Fibroblast of skin of back (primary cell): Measurements from ENCODE around the gene CALML3. TPM values are rescaled to one million over a fixed set of nuclear protein-coding genes. Genes with fewer than 3 reads are reported as not detected.
"Not testable (repeated sequence)": the region's sequence is repeated elsewhere in the genome, so short reads cannot be mapped to it uniquely, and the experiment has no call there.

Experiments
- DNase-seq: peaks from one replicate; pipeline ENCODE4 v3.0.0-alpha.2; 2013
- polyA plus RNA-seq, 2 experiments: library from polyadenylated mRNA; unstranded; fragments of 120-200 nt; gene quantifications; one replicate each; pipeline ENCODE4 v1.2.1, GENCODE V29; 2013; ENCODE audit not compliant: insufficient read length in 2 of 2

CALML3 gene
- polyA plus RNA-seq (2013, experiment 1 of 2; ENCODE audit: insufficient read length): not detected
- not detected for polyA plus RNA-seq (2013, experiment 2 of 2; ENCODE audit: insufficient read length)

DNA sequence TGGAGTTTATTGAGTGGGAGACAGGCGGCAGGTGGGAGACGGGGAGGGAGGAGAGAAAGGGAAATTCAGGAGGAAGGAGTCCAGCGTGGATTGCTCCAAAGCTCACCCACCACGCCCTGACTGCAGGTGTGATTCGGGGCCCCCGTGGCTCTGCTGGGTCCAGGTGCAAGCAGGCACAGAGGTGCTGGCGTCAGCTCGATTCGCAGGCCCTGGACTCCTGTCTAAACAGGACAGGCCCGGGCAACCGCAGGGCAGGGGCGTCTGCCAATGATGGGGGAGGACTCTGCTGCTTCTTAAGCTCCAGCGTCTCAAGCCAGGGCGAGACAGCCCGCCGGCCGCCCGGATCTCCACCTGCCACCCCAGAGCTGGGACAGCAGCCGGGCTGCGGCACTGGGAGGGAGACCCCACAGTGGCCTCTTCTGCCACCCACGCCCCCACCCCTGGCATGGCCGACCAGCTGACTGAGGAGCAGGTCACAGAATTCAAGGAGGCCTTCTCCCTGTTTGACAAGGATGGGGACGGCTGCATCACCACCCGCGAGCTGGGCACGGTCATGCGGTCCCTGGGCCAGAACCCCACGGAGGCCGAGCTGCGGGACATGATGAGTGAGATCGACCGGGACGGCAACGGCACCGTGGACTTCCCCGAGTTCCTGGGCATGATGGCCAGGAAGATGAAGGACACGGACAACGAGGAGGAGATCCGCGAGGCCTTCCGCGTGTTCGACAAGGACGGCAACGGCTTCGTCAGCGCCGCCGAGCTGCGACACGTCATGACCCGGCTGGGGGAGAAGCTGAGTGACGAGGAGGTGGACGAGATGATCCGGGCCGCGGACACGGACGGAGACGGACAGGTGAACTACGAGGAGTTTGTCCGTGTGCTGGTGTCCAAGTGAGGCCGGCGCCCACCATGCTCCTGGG, at the start of gene CALML3:
TSS of gene CALML3 (plus strand) at position 321 of the 920 bp plus-strand sequence. CDS start at position 446, 125 bp downstream.
- no peak for DNase-seq

DNA sequence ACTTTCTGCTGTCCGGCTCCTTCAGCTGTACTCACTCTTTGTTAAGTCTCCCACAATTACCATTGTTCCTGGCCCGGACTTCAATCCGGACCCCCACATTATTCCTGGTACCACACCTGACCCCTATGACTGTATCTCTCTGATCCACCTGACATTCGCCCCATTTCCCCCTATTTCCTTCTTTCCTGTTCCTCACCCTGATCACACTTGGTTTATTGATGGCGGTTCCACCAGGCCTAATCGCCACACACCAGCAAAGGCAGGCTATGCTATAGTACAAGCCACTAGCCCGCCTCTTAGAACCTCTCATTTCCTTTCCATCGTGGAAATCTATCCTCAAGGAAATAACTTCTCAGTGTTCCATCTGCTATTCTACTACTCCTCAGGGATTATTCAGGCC, 49.7 kb upstream of the CALML3 start:
- not testable (repeated sequence) for DNase-seq

DNA sequence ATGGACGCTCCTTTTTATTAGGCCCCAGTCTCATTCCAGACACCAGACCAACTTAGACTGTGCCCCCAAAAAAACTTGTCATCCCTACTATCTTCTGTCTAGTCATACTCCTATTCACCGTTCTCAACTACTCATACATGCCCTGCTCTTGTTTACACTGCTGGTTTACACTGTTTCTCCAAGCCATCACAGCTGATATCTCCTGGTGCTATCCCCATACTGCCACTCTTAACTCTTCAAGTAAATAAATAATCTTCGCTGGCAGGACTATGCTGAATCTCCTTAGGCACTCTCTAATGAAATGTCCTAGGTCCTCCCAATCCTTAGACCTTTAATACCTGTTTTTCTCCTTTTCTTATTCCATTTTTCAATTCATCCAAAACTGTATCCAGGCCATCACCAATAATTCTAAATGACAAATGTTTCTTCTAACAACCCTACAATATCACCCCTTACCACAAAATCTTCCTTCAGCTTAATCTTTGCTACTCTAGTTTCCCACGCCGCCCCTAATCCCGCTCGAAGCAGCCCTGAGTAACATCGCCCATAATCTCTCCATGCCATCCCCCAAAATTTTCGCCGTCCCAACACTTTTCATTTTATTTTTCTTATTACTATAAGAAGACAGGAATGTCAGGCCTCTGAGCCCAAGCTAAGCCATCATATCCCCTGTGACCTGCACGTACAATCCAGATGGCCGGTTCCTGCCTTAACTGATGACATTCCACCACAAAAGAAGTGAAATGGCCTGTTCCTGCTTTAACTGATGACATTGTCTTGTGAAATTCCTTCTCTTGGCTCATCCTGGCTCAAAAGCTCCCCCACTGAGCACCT, 48.6 kb upstream of the CALML3 start:
- not testable (repeated sequence) for DNase-seq

DNA sequence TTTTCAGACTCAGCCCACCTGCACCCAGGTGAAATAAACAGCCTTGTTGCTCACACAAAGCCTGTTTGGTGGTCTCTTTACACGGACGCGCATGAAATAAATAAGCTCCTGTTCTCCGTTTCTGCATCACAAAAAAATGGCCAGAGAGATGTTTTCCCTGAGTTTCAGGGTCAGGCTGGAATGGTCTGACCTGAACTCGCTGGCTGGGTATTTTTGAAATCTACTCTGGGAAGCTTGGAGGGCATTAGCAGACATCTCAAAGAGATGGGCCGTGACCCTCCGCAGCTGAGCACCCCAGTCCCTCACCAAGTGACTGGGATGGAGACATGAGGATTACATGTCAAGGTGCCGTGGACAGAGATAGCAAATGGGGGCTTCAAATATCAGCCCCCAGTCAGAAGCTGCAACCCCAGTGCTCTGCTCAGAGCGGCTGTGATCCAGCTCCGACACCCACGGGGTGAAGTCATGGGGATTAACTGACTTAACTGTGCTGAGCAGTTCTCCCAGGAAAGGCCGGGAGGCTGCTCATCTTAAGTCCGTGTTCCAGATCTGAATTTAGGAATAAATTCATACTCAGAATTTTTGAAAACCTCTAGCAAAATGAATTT, 47.7 kb upstream of the CALML3 start:
- no peak for DNase-seq

DNA sequence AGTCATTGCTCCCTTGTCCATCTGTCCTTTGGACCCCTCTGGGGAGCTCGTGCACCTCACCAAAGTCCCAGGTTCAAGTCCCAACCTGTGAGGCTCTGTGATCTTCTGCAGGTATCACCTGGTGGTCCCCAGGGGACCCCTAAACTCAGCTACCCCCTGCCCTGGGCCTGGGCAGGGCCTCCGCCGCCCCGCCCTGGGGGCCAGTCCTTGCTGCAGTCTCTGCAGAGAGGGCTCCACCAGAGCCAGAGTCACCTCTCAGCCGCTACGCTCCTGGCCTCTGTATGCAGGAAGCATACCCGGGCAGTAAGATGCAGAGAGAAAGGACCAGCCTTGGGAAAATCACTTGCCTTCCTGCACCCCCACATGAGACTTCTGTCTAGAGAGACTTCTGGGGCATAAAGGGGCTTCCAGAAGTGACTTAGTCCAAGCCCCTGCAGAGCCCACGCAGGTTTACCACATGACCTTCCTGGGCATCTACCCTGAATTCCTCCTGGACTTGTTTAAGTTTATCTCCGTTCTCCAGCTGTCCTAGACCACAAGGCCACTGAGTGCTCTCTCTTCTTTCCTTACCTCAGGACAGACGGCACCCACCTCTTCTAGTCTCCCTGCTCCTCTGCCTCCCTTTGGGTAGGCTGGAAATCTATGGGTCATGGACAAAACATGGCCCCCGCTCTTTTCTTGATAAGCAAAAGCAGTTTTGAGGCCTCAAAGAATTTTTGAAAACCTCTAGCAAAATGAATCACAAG, 46.6 kb upstream of the CALML3 start:
- DNase-seq: no peak

DNA sequence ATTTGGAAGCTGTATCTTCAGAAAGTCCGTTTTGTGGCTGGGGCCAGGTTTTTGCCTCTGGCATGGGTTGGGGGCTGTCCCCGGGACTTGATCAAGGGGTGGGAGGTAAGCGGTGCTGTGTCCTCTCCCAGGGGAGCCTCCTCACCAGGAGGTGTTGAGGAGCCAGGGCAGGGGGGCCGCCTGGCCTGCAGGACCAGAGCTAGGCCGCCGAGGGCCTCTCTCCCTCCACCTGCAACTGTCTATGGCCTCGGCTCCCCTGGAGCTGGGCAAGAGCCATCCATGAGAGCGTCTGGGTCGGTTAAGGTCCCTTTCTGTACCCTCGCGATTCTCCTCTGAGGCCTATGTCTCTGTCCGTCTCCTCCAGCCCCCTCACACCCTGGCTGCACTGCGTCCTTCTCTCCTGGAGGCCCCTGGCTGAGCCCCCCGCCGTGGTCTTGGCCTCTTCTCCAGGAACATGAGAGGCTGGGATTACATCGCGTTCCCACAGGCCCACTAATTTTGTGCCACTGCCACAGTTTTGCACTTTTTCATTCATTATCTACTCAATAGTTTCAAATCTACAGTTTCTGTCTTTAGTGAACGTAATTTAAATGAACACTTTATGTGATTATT, 46.0 kb upstream of the CALML3 start:
- DNase-seq: no peak

DNA sequence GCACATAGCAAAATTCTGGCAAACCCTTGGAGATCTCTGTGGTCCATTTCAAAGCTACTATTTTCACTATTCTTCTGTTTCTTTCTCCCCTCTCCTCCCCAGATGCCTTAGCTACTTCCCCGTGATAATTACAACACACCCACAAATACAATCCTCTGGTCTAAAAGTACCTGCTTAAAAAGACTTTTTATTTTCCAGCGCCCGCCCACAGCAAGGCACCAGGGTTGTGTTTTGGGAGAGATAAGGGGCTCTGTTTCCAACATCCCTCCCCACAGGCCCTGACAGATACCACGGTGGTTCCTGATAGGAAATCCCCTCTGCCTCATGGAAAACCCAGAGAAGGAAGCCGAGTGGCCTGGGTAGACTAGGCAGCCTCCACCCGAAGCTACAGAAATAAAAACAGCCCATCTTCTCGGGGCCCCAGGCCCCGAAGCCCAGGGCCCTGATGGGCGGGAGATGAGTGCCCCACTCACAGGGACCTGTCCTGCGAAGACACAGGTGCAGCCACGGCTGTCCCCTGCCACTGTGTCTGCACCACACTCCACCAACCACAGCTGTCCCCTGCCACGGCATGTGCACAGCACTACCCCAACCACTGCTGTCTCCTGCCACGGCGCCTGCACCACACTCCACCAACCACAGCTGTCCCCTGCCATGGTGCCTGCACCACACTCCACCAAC, 45.1 kb upstream of the CALML3 start:
- no peak for DNase-seq

DNA sequence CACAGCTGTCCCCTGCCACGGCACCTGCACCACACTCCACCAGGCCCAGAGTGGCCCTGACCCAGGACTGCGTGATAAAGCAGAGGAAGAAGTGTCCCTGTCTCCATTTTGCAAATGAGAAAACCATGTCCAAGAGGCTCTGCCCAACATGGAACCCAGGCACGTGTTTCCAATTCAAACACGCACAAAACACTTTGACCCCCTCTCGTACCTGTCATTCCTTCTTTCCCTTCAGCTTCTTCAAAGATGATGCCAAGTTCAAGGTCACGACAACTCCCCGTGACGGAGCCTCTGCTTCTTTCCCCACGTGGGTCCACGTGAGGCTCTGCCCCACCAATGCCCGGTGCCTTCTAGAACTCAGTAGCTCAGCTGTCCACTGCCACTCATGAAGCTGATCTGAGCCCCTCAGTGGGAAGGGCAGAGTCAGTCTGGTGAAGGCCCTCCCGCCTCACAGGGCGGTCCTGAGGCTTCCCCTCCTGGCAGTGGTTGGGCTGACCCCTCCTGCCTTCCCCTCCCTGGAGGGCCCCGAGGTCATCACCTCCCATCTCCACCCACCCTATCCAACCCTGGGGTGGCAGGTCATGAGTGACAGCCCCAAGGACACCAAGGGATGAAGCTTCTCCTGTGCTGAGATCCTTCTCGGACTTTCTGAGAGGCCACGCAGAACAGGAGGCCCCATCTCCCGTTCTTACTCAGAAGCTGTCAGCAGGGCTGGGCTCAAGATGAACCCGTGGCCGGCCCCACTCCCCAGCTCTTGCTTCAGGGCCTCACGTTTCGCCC, 44.4 kb upstream of the CALML3 start:
- DNase-seq: no peak

DNA sequence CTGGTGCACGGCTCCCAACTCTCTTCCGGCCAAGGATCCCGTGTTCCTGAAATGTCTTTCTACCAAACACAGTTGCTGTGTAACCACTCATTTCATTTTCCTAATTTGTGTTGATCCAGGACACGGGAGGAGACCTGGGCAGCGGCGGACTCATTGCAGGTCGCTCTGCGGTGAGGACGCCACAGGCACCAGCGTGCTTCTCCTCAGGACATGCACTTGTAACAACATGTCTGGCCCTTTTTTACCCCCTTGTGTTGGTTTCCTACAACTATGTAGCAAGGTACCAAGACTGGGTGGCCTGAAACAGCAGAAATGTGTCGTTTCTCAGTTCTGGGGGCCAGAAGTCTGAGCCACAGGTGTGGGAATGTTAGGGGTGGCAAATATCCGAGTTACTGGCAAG, 43.6 kb upstream of the CALML3 start:
- DNase-seq: no peak

DNA sequence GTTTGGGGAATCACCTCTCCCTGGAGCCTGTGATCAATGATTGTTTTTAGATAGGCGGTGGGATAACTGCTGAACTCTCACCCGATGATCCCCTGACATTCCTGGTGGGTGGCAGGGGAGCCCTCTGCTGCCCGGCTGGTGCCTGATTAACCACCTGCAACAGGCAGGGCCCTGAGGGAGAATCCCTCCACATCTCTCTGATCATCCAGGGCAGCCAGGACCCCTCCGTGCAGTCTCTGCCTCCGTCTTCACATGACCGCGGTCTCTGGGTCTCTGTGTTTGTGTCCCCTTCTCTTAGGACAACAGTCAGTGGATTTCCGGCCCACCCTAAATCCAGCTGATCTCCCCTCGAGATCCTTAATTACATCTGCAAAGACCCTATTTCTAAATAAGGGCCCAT, 42.7 kb upstream of the CALML3 start:
- DNase-seq: no peak

DNA sequence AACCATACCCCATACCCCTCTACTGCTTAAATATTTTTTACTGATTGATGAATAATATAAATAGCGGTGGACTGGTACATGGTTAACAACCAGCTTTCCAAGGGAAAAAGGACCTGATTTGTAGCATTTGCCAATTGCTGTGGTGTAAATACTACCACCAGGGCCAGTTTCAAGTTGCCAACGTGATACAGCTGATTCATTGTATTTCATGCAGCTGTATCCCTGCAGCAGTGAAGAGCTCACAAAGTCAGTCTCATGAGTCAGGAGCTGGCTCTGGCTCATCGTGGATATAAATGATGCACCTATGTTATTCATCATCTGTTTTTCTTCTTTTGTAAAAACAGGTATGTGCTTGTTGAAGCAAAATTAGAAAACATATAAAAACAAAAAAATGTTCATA, 40.6 kb upstream of the CALML3 start:
- DNase-seq: no peak

DNA sequence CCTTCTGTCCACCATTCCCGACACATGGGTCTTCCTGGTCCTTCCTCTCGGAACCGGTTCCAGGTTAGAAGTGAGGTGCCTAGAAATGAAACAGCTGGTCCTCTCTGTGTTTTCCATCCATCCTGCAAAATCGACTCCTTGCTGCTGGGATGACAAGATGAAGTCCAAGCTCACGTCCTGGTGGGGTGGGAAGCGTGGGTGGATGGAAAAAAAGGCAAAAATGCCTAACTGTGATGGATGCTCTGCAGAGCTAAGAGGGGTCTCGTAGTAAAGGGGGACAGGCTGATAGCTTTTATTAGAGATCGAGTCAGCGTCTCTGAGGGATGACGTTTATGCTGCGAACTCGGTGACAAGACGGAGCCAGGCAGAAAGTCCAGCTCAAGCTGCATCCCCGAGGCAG, 39.5 kb upstream of the CALML3 start:
- DNase-seq: no peak

DNA sequence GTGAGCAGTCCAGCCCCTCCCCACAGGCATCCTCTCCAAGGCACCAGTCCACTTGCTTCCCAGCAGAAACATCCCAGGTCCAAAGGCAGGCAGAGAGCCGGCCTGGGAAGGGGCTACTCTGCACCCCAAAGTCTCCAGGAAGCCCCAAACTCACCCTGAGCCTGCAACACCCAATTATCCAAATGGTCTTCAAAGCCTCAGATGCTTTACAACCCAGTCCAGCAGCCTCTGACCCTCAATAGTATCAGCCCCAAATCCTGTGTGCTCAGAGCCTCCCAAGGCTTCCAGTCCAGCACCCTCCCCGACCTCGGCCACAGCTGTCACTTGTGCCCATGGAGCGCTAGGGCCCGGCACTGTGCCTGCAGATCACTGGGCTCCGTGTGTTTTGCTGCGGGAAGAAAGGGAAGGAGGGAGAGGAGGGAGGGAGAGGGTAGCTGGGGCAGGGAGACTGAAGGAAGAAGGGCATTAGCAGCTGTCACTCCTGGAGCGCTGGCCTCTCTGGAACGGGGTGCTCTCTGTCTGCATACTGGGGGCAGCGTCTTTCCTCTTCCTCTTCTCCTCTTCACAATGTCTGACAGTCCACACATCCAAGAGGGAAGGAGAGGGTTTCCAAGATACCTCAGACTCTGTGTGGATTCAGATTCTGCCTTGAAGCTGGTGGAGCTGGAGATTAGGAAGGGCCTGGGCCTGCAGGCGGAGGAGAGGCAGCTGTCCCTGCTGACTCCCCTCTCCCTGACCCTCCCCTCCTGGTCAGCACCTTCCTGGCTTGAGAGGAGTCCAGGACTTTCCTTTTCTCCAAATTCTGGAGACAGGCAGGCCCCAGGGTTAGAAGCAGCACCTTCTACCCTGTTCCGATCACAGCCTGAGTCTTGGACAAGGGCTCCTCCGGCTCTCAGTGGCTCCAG, 38.6 kb upstream of the CALML3 start:
- DNase-seq: no peak

DNA sequence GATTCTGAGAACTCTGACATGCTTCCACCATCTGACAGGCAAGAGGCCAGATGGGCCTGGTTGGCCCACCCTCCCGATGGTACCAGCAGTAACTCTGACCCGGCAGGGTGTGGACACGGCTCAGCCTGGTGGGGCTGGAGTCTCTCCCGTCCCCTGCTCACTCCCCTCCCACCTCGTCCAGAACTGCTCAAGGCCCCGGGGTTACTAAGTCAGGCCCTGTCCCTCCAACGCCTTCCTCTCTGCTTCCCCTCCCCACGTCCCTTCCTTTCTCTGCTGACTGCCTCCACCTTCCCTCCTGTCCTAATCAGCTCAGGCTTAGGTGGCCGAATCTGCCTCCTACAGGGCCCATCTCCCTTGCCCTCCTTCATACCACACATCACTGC, 37.9 kb upstream of the CALML3 start:
- DNase-seq: no peak

DNA sequence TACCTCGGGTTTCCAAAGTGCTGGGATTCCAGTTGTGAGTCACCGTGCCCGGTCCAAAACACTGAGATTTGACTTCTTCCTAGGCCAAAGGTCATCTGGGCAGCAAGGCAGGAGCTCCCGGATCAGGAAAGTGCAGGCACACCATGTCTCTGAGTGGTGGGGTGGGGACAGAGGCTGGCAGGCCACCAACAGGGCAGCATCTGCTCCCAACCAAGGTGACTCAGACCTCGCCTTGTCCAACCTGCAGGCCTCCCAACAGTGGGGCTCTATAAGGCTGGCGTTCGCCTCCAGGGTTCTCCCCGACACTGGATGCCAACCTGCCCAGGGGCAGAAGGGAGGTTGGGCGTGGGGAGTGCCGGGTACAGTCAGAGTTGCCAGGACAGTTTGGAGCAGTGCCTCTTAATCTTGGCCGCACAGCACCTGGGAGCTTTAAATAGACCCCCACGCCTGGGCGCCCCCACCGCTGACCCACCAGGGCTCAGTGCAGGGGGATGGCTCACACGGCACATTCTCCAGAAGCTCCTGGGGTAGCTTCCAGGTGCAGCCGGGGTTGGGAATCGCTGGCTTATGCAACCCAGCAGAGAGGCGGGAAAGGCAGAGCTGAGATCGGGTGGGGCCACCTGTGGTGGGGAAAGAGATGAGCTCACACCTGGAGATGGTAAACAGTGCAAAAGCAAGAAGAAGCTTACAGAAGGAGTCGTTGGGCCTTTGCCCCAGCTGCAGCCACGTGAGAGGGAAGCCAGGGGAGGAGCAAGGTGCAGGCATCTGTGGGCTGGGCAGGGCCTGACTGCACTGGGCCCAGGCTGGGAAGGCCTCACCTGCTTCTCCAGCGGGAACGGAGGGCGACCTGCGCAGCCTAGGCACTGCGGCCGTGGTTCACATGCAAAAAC, 36.2 kb upstream of the CALML3 start:
- no peak for DNase-seq

DNA sequence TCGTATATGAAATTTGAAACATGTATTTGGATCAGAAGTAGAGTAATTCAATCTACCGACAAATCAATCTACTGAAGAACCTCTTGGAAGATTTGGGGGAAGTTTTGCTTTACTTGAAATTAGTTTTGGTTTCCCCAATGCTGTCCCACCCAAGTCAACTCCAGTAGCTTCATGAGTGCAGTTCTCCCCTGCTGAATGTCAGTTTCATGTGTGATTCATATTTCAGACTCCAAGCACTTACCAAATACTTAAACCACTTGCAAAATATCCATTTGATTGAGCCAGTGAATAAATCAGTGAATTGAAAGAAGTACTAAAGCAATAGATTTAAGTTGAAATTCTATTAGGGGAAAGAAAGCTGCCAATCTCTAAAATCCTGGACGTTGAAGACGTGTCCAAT, 34.7 kb upstream of the CALML3 start:
- DNase-seq: no peak

DNA sequence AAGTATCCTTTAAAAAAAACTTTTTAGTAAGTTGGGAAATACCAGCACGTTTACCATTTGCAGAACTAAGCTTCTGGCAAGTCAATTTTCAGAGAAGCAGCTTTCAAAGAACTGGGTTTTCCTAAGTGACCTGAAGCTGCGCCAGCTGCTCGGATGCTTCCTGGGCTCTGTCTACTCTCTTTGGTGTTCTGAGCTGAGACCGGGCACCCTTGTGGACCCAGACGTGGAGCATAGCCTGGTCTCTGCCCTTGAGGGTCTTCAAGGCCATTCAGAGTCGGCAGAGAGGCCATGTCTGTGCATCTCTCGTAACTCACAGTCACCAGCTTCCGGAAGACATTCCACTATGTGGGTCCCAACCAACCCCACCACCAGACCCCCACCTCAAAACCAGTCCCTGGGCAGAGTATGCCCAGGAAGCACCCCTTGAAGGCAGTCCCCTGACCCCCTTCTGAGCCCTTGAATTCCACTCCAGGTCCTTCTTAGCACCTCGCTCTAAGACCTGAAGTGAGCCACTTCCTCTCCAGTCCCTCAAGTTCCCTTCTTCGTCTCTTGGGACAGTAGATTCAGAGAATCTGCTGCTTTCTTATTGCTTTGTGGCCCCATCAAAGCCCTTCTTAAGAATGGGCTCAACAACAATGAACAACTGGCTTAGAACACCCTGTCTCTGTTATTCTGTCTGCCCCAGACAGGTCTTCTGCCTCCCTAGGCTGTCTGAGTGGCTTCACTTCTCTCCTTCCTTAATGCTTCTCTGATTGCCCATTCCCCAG, 33.9 kb upstream of the CALML3 start:
- DNase-seq: no peak
